SK-N-SH (cell line): Measurements from ENCODE around the gene TGFBR3. TPM values are rescaled to one million over a fixed set of nuclear protein-coding genes. Genes with fewer than 3 reads are reported as not detected.
A peak's percentile ranks its signal among the peaks of the same experiment; 100 is the strongest.

Experiments used
- CTCF ChIA-PET: fragments of 300-600, 350-600 bp; formaldehyde crosslinking; extraction: SDS; loops from one replicate; lab custom pipeline; 2021; lab: Yijun Ruan, JAX
- POLR2A ChIA-PET: fragments of 350-600 bp; sonication (Branson Sonifier 250); formaldehyde crosslinking; extraction: SDS; loops from one replicate; lab custom pipeline; 2020; ENCODE audit warnings: antibody characterized with exemption, inconsistent platforms; lab: Yijun Ruan, JAX
- DNase-seq: peaks from one replicate; pipeline ENCODE4 v3.0.0; 2012
- H2AFZ ChIP-seq: fragments of 200-600 bp; sonication (generic); 2 replicates; pipeline ENCODE4 v1.8.1; 2016; ENCODE audit warnings: antibody characterized with exemption, mild to moderate bottlenecking, low read depth
- H3F3A ChIP-seq: fragments of 200-600 bp; sonication (generic); replicated peaks from 2 replicates; pipeline ENCODE3; 2016; ENCODE audit warnings: antibody characterized with exemption, mild to moderate bottlenecking; ENCODE audit not compliant: insufficient read depth
- H3K27ac ChIP-seq, 2 experiments: fragments of 200-500 bp in 1 of 2; fragments of 200-600 bp in 1 of 2; sonication (Bioruptor generic) in 1 of 2; sonication (generic), shearing (Covaris generic) in 1 of 2; 2 replicates each; pipeline versions ENCODE4 v1.5.1 to v1.6.1; 2014 to 2016; ENCODE audit warnings: low read depth in 2 of 2, inconsistent platforms in 1 of 2, low read length in 1 of 2, mild to moderate bottlenecking in 1 of 2, mixed read lengths in 1 of 2
- H3K27me3 ChIP-seq: fragments of 200-600 bp; sonication (generic), shearing (Covaris generic); 2 replicates; pipeline ENCODE4 v1.6.1; 2016; ENCODE audit warnings: mixed run types; ENCODE audit not compliant: insufficient read depth
- H3K36me3 ChIP-seq, 2 experiments: fragments of 200-500 bp in 1 of 2; fragments of 200-600 bp in 1 of 2; sonication (Bioruptor generic) in 1 of 2; sonication (generic) in 1 of 2; replicated peaks in 1 of 2; 2 replicates each; pipeline versions ENCODE3 to v1.5.1; 2014 to 2016; ENCODE audit warnings: low read length in 1 of 2, mild to moderate bottlenecking in 1 of 2; ENCODE audit not compliant: insufficient read depth in 2 of 2, control insufficient read depth in 1 of 2
- H3K4me1 ChIP-seq, 2 experiments: fragments of 200-500 bp in 1 of 2; fragments of 200-600 bp in 1 of 2; sonication (Bioruptor generic) in 1 of 2; sonication (generic), shearing (Covaris generic) in 1 of 2; 2 replicates each; pipeline versions ENCODE4 v1.5.1 to v1.6.1; 2014 to 2016; ENCODE audit warnings: low read depth in 1 of 2, low read length in 1 of 2, mixed run types in 1 of 2; ENCODE audit not compliant: insufficient read depth in 2 of 2, control insufficient read depth in 1 of 2
- H3K4me2 ChIP-seq: fragments of 200-600 bp; sonication (generic), shearing (Covaris generic); 2 replicates; pipeline ENCODE4 v1.6.1; 2017; ENCODE audit warnings: mixed run types
- H3K4me3 ChIP-seq, 2 experiments: fragments of 200-500 bp in 1 of 2; fragments of 200-600 bp in 1 of 2; sonication (Bioruptor generic) in 1 of 2; sonication (generic), shearing (Covaris generic) in 1 of 2; 2 replicates each; pipeline versions ENCODE4 v1.5.1 to v1.8.1; 2014 to 2016; ENCODE audit warnings: low read depth in 2 of 2, inconsistent platforms in 1 of 2, low read length in 1 of 2, mild to moderate bottlenecking in 1 of 2, mixed read lengths in 1 of 2, moderate library complexity in 1 of 2
- H3K79me2 ChIP-seq: fragments of 200-600 bp; sonication (generic); 2 replicates; pipeline ENCODE4 v1.8.1; 2017; ENCODE audit warnings: mild to moderate bottlenecking; ENCODE audit not compliant: insufficient read depth
- H3K9ac ChIP-seq: fragments of 200-600 bp; sonication (generic); 2 replicates; pipeline ENCODE4 v1.6.1; 2017; ENCODE audit warnings: mixed run types
- H3K9me2 ChIP-seq: fragments of 200-600 bp; sonication (generic); 2 replicates; pipeline ENCODE4 v1.6.1; 2017; ENCODE audit warnings: mixed run types
- H3K9me3 ChIP-seq: fragments of 200-600 bp; sonication (generic); 2 replicates; pipeline ENCODE4 v1.6.1; 2017; ENCODE audit warnings: mixed run types, mild to moderate bottlenecking, moderate library complexity
- H4K20me1 ChIP-seq: fragments of 200-600 bp; sonication (generic); 2 replicates; pipeline ENCODE4 v1.6.1; 2017; ENCODE audit warnings: mild to moderate bottlenecking, mixed run types; ENCODE audit not compliant: insufficient read depth
- CHD2 ChIP-seq: fragments of 150-350 bp; IDR thresholded peaks from 2 replicates; pipeline ENCODE4 v1.6.1; 2018; ENCODE audit warnings: low read length; ENCODE audit not compliant: partially characterized antibody
- CTCF ChIP-seq: fragments of 200-600 bp; sonication (generic); IDR thresholded peaks from 2 replicates; pipeline ENCODE4 v1.6.1; 2017; ENCODE audit warnings: antibody characterized with exemption, mild to moderate bottlenecking, moderate library complexity
- EP300 ChIP-seq, 2 experiments: IDR thresholded peaks; 2 replicates each; pipeline versions ENCODE4 v1.4.0 to v1.6.1; 2012; ENCODE audit warnings: borderline replicate concordance in 1 of 2, low read depth in 1 of 2, low read length in 1 of 2
- EZH2phosphoT487 ChIP-seq: fragments of 200-600 bp; sonication (generic); IDR thresholded peaks from 2 replicates; pipeline ENCODE4 v1.6.1; 2017; ENCODE audit warnings: low read depth, mixed run types, mild to moderate bottlenecking, antibody characterized with exemption, moderate library complexity, borderline replicate concordance
- FOSL2 ChIP-seq: IDR thresholded peaks from 2 replicates; pipeline ENCODE4 v1.4.0; 2012; ENCODE audit warnings: low read depth, mild to moderate bottlenecking, moderate library complexity, borderline replicate concordance
- GABPA ChIP-seq: IDR thresholded peaks from 2 replicates; pipeline ENCODE4 v1.4.0; 2012; ENCODE audit warnings: low read depth, mild to moderate bottlenecking
- NFIC ChIP-seq: IDR thresholded peaks from 2 replicates; pipeline ENCODE4 v1.4.0; 2012; ENCODE audit warnings: borderline replicate concordance
- POLR2AphosphoS5 ChIP-seq: IDR thresholded peaks from 2 replicates; pipeline ENCODE4 v1.6.1; 2012; ENCODE audit warnings: low read depth, low read length
- RAD21 ChIP-seq: IDR thresholded peaks from 2 replicates; pipeline ENCODE4 v1.6.1; 2012; ENCODE audit warnings: mild to moderate bottlenecking, low read length
- RCOR1 ChIP-seq: fragments of 150-350 bp; IDR thresholded peaks from 2 replicates; pipeline ENCODE4 v1.6.1; 2017; ENCODE audit warnings: antibody characterized with exemption, low read length
- REST ChIP-seq: IDR thresholded peaks from 2 replicates; pipeline ENCODE4 v1.6.1; 2012; ENCODE audit warnings: mild to moderate bottlenecking, low read depth, low read length, moderate library complexity
- RFX5 ChIP-seq: IDR thresholded peaks from 2 replicates; pipeline ENCODE4 v1.6.1; 2012; ENCODE audit warnings: mild to moderate bottlenecking, improper control_type of control experiment, low read length
- RXRA ChIP-seq: IDR thresholded peaks from 2 replicates; pipeline ENCODE4 v1.4.0; 2012; ENCODE audit warnings: low read depth, mild to moderate bottlenecking, borderline replicate concordance
- TAF1 ChIP-seq: IDR thresholded peaks from 2 replicates; pipeline ENCODE4 v1.6.1; 2012; ENCODE audit warnings: low read depth, mild to moderate bottlenecking, low read length, moderate library complexity, borderline replicate concordance
- TCF12 ChIP-seq: IDR thresholded peaks from 2 replicates; pipeline ENCODE4 v1.4.0; 2012
- TEAD4 ChIP-seq: IDR thresholded peaks from 2 replicates; pipeline ENCODE4 v1.4.0; 2012; ENCODE audit warnings: mild to moderate bottlenecking, borderline replicate concordance; ENCODE audit not compliant: insufficient read depth
- USF1 ChIP-seq: IDR thresholded peaks from 2 replicates; pipeline ENCODE4 v1.4.0; 2012; ENCODE audit warnings: low read depth, borderline replicate concordance
- USF2 ChIP-seq: fragments of 150-350 bp; IDR thresholded peaks from 2 replicates; pipeline ENCODE4 v1.6.1; 2017; ENCODE audit warnings: antibody characterized with exemption, low read length, low read depth, borderline replicate concordance
- ZBTB33 ChIP-seq: IDR thresholded peaks from 2 replicates; pipeline ENCODE4 v1.4.0; 2012; ENCODE audit warnings: low read depth, borderline replicate concordance
- WGBS: methylation state at CpG from one replicate; pipeline ENCODE4 v1.1.6; 2017; ENCODE audit warnings: low lambda C conversion rate; 5-methylcytosine and 5-hydroxymethylcytosine counted together
- polyA plus RNA-seq, 3 experiments: library from polyadenylated mRNA; depleted of rRNA; stranded (reverse); fragments of >200 nt; gene quantifications; 2 replicates each; pipeline ENCODE4 v1.2.3, GENCODE V29; 2012

The TGFBR3 gene
- polyA plus RNA-seq, 1 of the 3 experiments (the other 2 are of a cell fraction), result 0.07 TPM

- Histone ChIP-seq H3K4me1 (peaks cover 0 to 9% of the 10 kb centered on the region in 2 experiments; a peak in 1 of 4 replicates), H3K27ac (no peak overlapping the region), H3K9me2 (no peaks in the 10 kb centered on the region), H3K27me3 (peaks cover under 1% of the 10 kb centered on the region; the same call in 1 of the 2 replicates), H3K4me2 (peak overlapping the region; percentile 65), H3K79me2 (no peaks in the 10 kb centered on the region), H3K9ac (no peak overlapping the region; the same call in 1 of the 2 replicates), H3K4me3 (peak overlapping the region in 1 of 2 experiments; percentile 20; a peak in 2 of 4 replicates), H3K9me3 (no peaks in the 10 kb centered on the region), H4K20me1 (no peaks in the 10 kb centered on the region), H3F3A (no peaks in the 10 kb centered on the region), H2AFZ (peak overlapping the region; percentile 75), H3K36me3 (no peaks in the 10 kb centered on the region)
- no peak for DNase-seq
- WGBS, result 38% methylated on average over 1 of the region's 1 CpG
- CTCF ChIA-PET, result interaction anchor here (1.0 kb wide), 1 partner anchor 36 kb away, joined by 3 read pairs; no protein-coding TSS in a partner anchor
- no peak for TF ChIP-seq RFX5
- no peak for TF ChIP-seq FOSL2
- no peak for TF ChIP-seq GABPA
- TF ChIP-seq TAF1, result no peak
- no peak for TF ChIP-seq TCF12
- TF ChIP-seq USF1, result no peak
- TF ChIP-seq CHD2, result no peak
- no peak for TF ChIP-seq RAD21
- no peak for TF ChIP-seq TEAD4
- no peak for TF ChIP-seq USF2
- TF ChIP-seq EZH2phosphoT487, result no peak
- TF ChIP-seq ZBTB33, result no peak
- TF ChIP-seq EP300 (IDR thresholded peaks at IDR 0.05; ENCODE audit: borderline replicate concordance in 1 of 2, low read depth in 1 of 2, low read length in 1 of 2), result no peak
- TF ChIP-seq REST, result no peak
- TF ChIP-seq RCOR1, result no peak
- no peak for TF ChIP-seq CTCF
- no peak for TF ChIP-seq NFIC
- TF ChIP-seq RXRA, result no peak
- no peak for TF ChIP-seq POLR2AphosphoS5
- POLR2A ChIA-PET, result no interaction called here
Measured at GRCh38 chr1:91891969-91892368, 6.0 kb upstream of the TGFBR3 start.
